ENCODE measurements around the gene UGGT2. TPM values are rescaled to one million over a fixed set of nuclear protein-coding genes. Genes with fewer than 3 reads are reported as not detected.

UGGT2 gene
- total RNA-seq, 4 donors from 2014 or later: 20.5 to 48.6 (median 30.6) TPM

DNA sequence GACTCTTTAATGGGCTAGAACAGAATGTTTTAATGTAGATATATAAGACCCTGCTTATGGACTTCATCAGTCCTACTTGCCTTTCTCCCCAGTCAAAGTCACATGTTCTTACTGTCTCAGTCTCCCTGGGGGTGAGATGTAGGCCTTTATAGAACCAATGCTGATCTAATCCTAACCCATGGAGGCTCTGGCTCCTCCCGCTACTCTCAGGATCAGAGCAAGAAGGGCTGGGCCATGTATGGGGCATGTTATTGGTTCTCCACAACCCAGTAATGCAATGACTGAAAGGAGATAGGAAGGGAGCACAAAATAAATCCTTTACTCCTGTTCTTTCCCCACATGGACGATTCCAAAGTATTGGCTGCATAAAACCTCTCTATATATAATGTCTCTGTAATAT is 82.3 kb downstream of the UGGT2 start:
- no peak for DNase-seq (ENCODE audit: extremely low spot score)
- no peaks in the 10 kb centered on the region for H3K4me1 ChIP-seq
- peaks cover 0 to 11% (median 5%) of the 10 kb centered on the region in 4 donors for H3K36me3 ChIP-seq
- no peak overlapping the region for H3K27ac ChIP-seq (replicated peaks in 1 of 4)
- intact Hi-C loops (cut with DNase I): no loop called here
- no peaks in the 10 kb centered on the region for H3K9me3 ChIP-seq
- WGBS: 98% methylated on average over 2 of the region's 2 CpGs
- no peak overlapping the region for H3K4me3 ChIP-seq
- no peaks in the 10 kb centered on the region for H3K27me3 ChIP-seq
- no peak for TF ChIP-seq POLR2A (IDR thresholded peaks at IDR 0.05; ENCODE audit: low read depth)
- TF ChIP-seq POLR2AphosphoS5 (IDR thresholded peaks at IDR 0.05): no peak
- TF ChIP-seq, protein P1, sequence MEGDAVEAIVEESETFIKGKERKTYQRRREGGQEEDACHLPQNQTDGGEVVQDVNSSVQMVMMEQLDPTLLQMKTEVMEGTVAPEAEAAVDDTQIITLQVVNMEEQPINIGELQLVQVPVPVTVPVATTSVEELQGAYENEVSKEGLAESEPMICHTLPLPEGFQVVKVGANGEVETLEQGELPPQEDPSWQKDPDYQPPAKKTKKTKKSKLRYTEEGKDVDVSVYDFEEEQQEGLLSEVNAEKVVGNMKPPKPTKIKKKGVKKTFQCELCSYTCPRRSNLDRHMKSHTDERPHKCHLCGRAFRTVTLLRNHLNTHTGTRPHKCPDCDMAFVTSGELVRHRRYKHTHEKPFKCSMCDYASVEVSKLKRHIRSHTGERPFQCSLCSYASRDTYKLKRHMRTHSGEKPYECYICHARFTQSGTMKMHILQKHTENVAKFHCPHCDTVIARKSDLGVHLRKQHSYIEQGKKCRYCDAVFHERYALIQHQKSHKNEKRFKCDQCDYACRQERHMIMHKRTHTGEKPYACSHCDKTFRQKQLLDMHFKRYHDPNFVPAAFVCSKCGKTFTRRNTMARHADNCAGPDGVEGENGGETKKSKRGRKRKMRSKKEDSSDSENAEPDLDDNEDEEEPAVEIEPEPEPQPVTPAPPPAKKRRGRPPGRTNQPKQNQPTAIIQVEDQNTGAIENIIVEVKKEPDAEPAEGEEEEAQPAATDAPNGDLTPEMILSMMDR (IDR thresholded peaks at IDR 0.05): no peak
- TF ChIP-seq EP300 (IDR thresholded peaks at IDR 0.05): no peak

DNA sequence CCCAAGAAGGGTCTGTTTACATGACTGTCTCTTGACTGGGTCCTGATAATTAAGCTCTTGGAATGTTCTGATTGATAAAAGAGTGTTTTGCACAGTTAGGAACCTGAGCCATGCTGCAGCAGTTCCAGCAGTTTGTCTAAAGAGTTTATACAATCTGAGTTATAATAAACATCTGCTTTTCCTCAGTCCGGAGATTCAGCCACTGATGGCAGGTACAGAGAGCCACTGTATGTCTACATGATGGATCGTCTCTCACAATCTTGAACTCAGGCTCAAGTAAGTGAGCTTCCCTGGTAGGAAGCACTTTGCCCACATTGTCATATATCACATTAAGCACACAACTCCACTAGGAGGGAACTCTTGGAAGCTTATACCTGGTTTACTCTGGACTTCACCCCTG is 84.3 kb downstream of the UGGT2 start:
- H3K36me3 ChIP-seq: peaks cover 0 to 14% (median 5%) of the 10 kb centered on the region in 4 donors
- no peak for DNase-seq (ENCODE audit: extremely low spot score)
- TF ChIP-seq POLR2AphosphoS5 (IDR thresholded peaks at IDR 0.05) (no peak), POLR2A (IDR thresholded peaks at IDR 0.05; ENCODE audit: low read depth) (no peak), EP300 (IDR thresholded peaks at IDR 0.05) (no peak)
- TF ChIP-seq, protein P1 (IDR thresholded peaks at IDR 0.05): no peak
- no peaks in the 10 kb centered on the region for H3K27me3 ChIP-seq
- H3K4me1 ChIP-seq: no peaks in the 10 kb centered on the region
- intact Hi-C loops (cut with DNase I): no loop called here
- no peak overlapping the region for H3K27ac ChIP-seq (replicated peaks in 1 of 4)
- H3K9me3 ChIP-seq: no peaks in the 10 kb centered on the region
- no peak overlapping the region for H3K4me3 ChIP-seq
- WGBS: 59% methylated on average over 2 of the region's 2 CpGs

DNA sequence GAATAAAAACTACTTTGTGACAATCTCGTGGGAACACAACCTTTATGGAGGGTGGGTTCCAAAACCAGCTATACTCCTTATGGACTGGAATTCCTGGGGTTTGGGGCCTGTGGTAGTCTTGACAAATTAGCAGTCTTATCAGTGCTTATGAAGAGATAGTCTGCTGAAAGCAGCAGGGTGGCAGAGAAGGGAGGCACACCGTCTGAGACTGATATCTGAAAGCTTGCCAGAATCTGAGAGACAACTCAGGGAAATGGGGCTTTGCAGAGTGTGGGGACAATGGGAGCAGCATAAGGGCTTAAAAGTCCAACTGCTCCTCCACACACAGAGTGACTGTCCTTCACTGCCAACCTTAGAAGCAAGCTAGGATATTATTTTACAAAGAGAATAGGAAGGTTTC is 95.9 kb downstream of the UGGT2 start:
- H3K9me3 ChIP-seq: peaks cover 0 to 15% (median 12%) of the 10 kb centered on the region in 4 donors
- H3K36me3 ChIP-seq: peaks cover 0 to 16% (median 0%) of the 10 kb centered on the region in 4 donors
- peaks cover 0 to 5% (median 0%) of the 10 kb centered on the region in 4 donors for H3K4me1 ChIP-seq
- TF ChIP-seq POLR2AphosphoS5 (IDR thresholded peaks at IDR 0.05) (no peak), POLR2A (IDR thresholded peaks at IDR 0.05; ENCODE audit: low read depth) (no peak), EP300 (IDR thresholded peaks at IDR 0.05) (no peak)
- TF ChIP-seq, protein P1 (IDR thresholded peaks at IDR 0.05): no peak
- 79% methylated on average over 2 of the region's 2 CpGs for WGBS
- H3K27me3 ChIP-seq: no peaks in the 10 kb centered on the region
- H3K27ac ChIP-seq (replicated peaks in 1 of 4): no peak overlapping the region
- H3K4me3 ChIP-seq: no peak overlapping the region
- DNase-seq (ENCODE audit: extremely low spot score): no peak
- intact Hi-C loops (cut with DNase I): no loop called here

DNA sequence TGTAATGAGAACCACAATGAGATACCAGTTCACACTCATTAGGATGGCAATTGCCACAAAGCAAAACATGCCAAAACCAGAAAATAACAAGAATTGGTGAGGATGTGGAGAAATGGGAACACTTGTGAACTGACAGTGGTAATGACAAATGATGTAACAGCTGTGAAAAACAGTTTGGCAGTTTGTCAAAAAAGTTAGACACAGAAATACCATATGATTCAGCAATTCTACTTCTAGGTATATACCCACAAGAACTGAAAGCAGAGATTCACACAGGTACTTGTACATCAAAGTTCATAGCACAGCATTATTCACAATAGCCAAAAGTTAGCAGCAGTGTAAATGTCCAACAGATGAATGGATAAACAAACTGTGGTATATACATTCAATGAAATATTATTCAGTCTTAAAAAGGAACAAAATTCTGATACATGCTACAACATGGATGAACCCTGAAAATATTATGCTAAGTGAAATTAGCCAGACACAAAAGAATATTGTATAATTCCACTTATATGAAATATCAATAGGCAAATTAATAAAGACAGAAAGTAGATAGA is 96.5 kb downstream of the UGGT2 start:
- Histone ChIP-seq H3K9me3 (peaks cover 0 to 15% (median 10%) of the 10 kb centered on the region in 4 donors), H3K36me3 (peaks cover 0 to 16% (median 0%) of the 10 kb centered on the region in 4 donors), H3K4me3 (no peak overlapping the region), H3K27me3 (no peaks in the 10 kb centered on the region), H3K4me1 (peaks cover 0 to 5% (median 0%) of the 10 kb centered on the region in 4 donors), H3K27ac (replicated peaks in 1 of 4) (no peak overlapping the region)
- intact Hi-C loops (cut with DNase I): no loop called here
- DNase-seq (ENCODE audit: extremely low spot score): no peak
- TF ChIP-seq, protein P1 (IDR thresholded peaks at IDR 0.05): no peak
- no peak for TF ChIP-seq POLR2A (IDR thresholded peaks at IDR 0.05; ENCODE audit: low read depth)
- TF ChIP-seq EP300 (IDR thresholded peaks at IDR 0.05): no peak
- no peak for TF ChIP-seq POLR2AphosphoS5 (IDR thresholded peaks at IDR 0.05)

DNA sequence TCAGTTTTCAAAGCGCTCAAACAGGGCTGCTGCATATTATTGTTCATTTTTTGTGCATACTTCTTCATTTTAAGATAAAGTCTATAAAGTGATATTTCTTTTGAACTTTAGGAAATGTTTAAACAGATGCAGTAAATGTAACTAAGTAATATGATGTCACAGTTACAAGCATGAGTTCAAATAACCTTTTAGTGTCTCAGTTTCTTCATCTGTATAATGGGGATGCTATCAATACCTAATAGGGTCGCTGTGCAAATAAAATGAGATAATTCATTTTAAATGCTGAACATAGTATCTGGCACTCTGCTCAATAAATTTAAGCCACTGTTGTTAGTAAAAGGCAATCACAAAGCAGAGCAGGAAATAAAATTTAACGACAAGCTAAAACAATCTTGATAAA is 97.5 kb downstream of the UGGT2 start:
- Histone ChIP-seq H3K27ac (replicated peaks in 1 of 4) (no peak overlapping the region), H3K36me3 (peaks cover 0 to 16% (median 0%) of the 10 kb centered on the region in 4 donors), H3K4me3 (no peak overlapping the region), H3K27me3 (no peaks in the 10 kb centered on the region), H3K9me3 (peaks cover 0 to 7% (median 4%) of the 10 kb centered on the region in 4 donors), H3K4me1 (peaks cover 0 to 5% (median 0%) of the 10 kb centered on the region in 4 donors)
- intact Hi-C loops (cut with DNase I): no loop called here
- TF ChIP-seq POLR2A (IDR thresholded peaks at IDR 0.05; ENCODE audit: low read depth) (no peak), POLR2AphosphoS5 (IDR thresholded peaks at IDR 0.05) (no peak), EP300 (IDR thresholded peaks at IDR 0.05) (no peak)
- TF ChIP-seq, protein P1 (IDR thresholded peaks at IDR 0.05): no peak
- WGBS: 94% methylated on average over 3 of the region's 3 CpGs
- DNase-seq (ENCODE audit: extremely low spot score): no peak

All from esophagus muscularis mucosa (tissue), 4 donors.